ENCODE results near the gene PCNX2. TPM values are rescaled to one million over a fixed set of nuclear protein-coding genes. Genes with fewer than 3 reads are reported as not detected.

PCNX2 gene
- total RNA-seq, 2 donors from 2014 or later = 8.1 to 9.0 TPM

- no peaks in the 10 kb centered on the region for H3K27me3 ChIP-seq
- no peak overlapping the region for H3K27ac ChIP-seq
- no peaks in the 10 kb centered on the region for H3K36me3 ChIP-seq
- H3K4me3 ChIP-seq = no peak overlapping the region
- TF ChIP-seq, protein P1, sequence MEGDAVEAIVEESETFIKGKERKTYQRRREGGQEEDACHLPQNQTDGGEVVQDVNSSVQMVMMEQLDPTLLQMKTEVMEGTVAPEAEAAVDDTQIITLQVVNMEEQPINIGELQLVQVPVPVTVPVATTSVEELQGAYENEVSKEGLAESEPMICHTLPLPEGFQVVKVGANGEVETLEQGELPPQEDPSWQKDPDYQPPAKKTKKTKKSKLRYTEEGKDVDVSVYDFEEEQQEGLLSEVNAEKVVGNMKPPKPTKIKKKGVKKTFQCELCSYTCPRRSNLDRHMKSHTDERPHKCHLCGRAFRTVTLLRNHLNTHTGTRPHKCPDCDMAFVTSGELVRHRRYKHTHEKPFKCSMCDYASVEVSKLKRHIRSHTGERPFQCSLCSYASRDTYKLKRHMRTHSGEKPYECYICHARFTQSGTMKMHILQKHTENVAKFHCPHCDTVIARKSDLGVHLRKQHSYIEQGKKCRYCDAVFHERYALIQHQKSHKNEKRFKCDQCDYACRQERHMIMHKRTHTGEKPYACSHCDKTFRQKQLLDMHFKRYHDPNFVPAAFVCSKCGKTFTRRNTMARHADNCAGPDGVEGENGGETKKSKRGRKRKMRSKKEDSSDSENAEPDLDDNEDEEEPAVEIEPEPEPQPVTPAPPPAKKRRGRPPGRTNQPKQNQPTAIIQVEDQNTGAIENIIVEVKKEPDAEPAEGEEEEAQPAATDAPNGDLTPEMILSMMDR (IDR thresholded peaks at IDR 0.05) = no peak
- no peaks in the 10 kb centered on the region for H3K4me1 ChIP-seq
- DNase-seq (ENCODE audit: low spot score) = no peak
- H3K9me3 ChIP-seq = no peaks in the 10 kb centered on the region
These were observed 295.4 kb downstream of the PCNX2 start for GRCh38 chr1:232999956-233000625.

- no peak overlapping the region for H3K27ac ChIP-seq
- no peaks in the 10 kb centered on the region for H3K36me3 ChIP-seq
- no peaks in the 10 kb centered on the region for H3K4me1 ChIP-seq
- DNase-seq (ENCODE audit: low spot score) = no peak
- H3K27me3 ChIP-seq = no peaks in the 10 kb centered on the region
- TF ChIP-seq, protein P1 (IDR thresholded peaks at IDR 0.05) = no peak
- no peak overlapping the region for H3K4me3 ChIP-seq
- H3K9me3 ChIP-seq = peaks cover 0 to 3% of the 10 kb centered on the region in 2 donors
These were observed 296.9 kb downstream of the PCNX2 start for GRCh38 chr1:232998646-232999045.

DNA sequence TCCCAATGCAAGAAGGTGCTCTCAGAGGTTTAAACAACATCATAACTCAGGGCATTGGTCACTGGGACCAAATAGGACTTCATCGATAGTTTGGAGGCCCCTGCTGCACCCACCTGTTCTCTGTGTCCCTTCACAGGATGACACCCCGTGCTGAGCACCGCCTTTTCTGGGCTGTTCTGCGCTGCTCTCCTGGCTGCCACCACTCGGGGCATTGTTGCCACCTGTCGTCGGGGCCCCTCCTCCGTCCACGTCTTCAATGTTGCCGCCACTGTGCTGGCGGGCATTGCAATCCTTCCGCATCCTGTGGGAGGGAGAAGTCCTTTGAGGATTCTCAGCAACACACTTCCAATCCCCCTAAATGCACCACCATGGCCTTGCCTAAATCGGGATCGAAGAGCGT lies 297.4 kb downstream of the PCNX2 start:
- Histone ChIP-seq H3K4me3 (no peak overlapping the region), H3K27ac (no peak overlapping the region), H3K9me3 (peaks cover 0 to 6% of the 10 kb centered on the region in 2 donors), H3K4me1 (no peaks in the 10 kb centered on the region), H3K27me3 (no peaks in the 10 kb centered on the region), H3K36me3 (no peaks in the 10 kb centered on the region)
- no peak for DNase-seq (ENCODE audit: low spot score)
- TF ChIP-seq, protein P1 (IDR thresholded peaks at IDR 0.05) = no peak

DNA sequence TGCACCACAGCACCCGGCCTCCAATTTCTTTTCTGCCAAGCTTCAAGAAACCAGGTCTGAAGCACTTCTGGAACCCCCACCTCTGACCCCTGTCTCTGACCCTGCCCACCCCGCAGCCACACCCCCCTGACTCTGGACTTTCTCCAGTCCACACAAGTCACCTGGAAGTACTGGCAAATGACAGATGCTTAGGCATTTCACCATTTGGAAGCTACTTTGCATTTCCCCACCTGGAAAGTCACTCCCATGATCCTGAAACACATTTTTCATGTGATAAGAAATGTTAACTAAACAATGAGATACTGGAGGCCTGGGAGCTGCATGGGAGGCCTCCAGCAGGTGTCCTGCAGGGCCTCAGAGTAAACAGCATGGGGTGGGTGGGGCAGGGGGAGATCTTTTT lies 299.4 kb downstream of the PCNX2 start:
- TF ChIP-seq, protein P1 (IDR thresholded peaks at IDR 0.05) = no peak
- Histone ChIP-seq H3K27me3 (no peaks in the 10 kb centered on the region), H3K4me3 (no peak overlapping the region), H3K27ac (no peak overlapping the region), H3K4me1 (peaks cover 0 to 8% of the 10 kb centered on the region in 2 donors), H3K36me3 (no peaks in the 10 kb centered on the region), H3K9me3 (peaks cover 0 to 6% of the 10 kb centered on the region in 2 donors)
- DNase-seq (ENCODE audit: low spot score) = no peak

GRCh38 chr1:232995189-232995588 lies 300.3 kb downstream of the PCNX2 start:
- H3K4me1 ChIP-seq = peaks cover 0 to 8% of the 10 kb centered on the region in 2 donors
- no peaks in the 10 kb centered on the region for H3K36me3 ChIP-seq
- H3K4me3 ChIP-seq = no peak overlapping the region
- peaks cover 0 to 6% of the 10 kb centered on the region in 2 donors for H3K9me3 ChIP-seq
- TF ChIP-seq, protein P1 (IDR thresholded peaks at IDR 0.05) = no peak
- no peaks in the 10 kb centered on the region for H3K27me3 ChIP-seq
- H3K27ac ChIP-seq = no peak overlapping the region
- no peak for DNase-seq (ENCODE audit: low spot score)

DNA sequence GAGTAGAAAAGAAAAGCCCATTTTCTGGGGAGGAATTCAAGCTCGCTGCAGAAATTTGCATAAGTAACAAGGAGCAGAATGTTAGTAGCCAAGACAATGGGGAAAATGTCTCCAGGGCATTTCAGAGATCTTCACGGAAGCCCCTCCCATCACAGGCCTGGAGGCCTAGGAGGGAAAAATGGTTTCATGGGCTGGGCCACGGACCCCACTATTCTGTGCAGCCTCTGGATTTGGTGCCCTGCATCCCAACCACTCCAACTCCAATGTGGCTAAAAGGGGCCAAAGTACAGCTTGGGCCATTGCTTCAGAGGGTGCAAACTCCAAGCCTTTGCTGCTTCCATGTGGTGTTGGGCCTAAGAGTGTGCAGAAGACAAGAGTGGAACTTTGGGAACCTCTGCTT lies 302.0 kb downstream of the PCNX2 start:
- H3K4me1 ChIP-seq = peaks cover 0 to 11% of the 10 kb centered on the region in 2 donors
- peaks cover 0 to 6% of the 10 kb centered on the region in 2 donors for H3K9me3 ChIP-seq
- H3K36me3 ChIP-seq = no peaks in the 10 kb centered on the region
- DNase-seq (ENCODE audit: low spot score) = no peak
- no peaks in the 10 kb centered on the region for H3K27me3 ChIP-seq
- no peak overlapping the region for H3K27ac ChIP-seq
- TF ChIP-seq, protein P1 (IDR thresholded peaks at IDR 0.05) = no peak
- H3K4me3 ChIP-seq = no peak overlapping the region

All from right atrium auricular region (tissue), 2 donors.